ENCODE data around the gene TMUB2. TPM values are rescaled to one million over a fixed set of nuclear protein-coding genes. Genes with fewer than 3 reads are reported as not detected.
A peak's percentile ranks its signal among the peaks of the same experiment; 100 is the strongest.

Gene TMUB2
- total and polyA plus RNA-seq, 9 of the 15 experiments (the other 6 are each of a cell fraction or from before 2014, with no cell fraction given): 4.1 to 29.8 (median 16.3) TPM

DNA sequence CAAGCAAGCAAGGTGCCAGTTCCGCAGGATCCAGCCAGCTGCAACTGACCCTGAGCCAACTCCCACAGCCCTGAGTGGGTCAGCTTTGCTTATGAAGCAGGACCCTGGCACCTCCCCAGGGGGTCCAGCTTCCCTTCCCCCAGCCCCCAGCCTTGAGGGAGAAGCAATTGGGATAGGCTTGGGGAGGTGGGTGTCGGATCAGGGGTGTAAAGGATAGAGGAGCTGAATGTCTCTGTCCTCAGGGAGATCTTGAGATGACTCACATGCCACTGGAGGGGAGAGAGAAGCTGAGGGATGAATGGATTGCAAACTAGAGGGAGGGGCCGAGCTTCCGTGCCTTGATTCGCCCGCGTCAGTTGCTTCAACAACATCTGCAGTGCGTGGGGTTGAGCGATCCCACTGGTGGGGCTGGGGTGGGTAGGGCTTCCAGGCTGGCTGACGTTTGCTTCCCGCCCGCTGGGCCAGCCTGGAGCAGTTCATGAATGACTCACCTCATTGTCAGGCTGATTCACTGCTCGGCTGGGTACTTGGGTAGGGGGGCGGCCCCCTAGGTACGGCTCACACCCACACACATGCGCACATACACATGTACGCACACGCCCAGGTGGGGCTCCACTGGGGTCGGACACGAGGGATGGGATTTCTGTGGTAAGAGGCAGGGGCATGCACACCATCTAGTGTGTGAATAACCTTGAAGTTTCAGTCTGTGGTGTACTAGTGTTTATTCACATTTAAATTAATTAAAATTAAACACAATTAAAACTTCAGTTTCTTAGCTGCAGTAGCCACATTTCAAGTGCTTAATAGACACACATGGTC, 48.7 kb upstream of the TMUB2 start (continued):
- TF ChIP-seq, protein P1, sequence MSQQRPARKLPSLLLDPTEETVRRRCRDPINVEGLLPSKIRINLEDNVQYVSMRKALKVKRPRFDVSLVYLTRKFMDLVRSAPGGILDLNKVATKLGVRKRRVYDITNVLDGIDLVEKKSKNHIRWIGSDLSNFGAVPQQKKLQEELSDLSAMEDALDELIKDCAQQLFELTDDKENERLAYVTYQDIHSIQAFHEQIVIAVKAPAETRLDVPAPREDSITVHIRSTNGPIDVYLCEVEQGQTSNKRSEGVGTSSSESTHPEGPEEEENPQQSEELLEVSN (IDR thresholded peaks at IDR 0.05; ENCODE audit: borderline replicate concordance in 1 of 2, extremely low read depth in 1 of 2, insufficient read depth in 1 of 2, insufficient read length in 1 of 2, low read depth in 1 of 2, low read length in 1 of 2, poor library complexity in 1 of 2, severe bottlenecking in 1 of 2): peak; percentile 87 to 89
- TF ChIP-seq MBD2 (IDR thresholded peaks at IDR 0.05; ENCODE audit: borderline replicate concordance, low read depth) (peak; percentile 60; the same call in 1 of the 2 replicates), ZNF431 (CRISPR knock-in tag; IDR thresholded peaks at IDR 0.05) (peak; percentile 55; the same call in 1 of the 2 replicates), HDAC2 (IDR thresholded peaks at IDR 0.05) (peak; percentile 80), BHLHE40 (IDR thresholded peaks at IDR 0.05; ENCODE audit: low read length) (peak; percentile 11; the same call in 1 of the 2 replicates), ARID1B (IDR thresholded peaks at IDR 0.05) (peak; percentile 84), ZNF395 (CRISPR knock-in tag; IDR thresholded peaks at IDR 0.05) (no peak), DACH1 (IDR thresholded peaks at IDR 0.05; ENCODE audit: partially characterized antibody) (peak; percentile 75), SIN3A (IDR thresholded peaks at IDR 0.05; ENCODE audit: borderline replicate concordance in 2 of 2, control insufficient read depth in 1 of 2, low read depth in 2 of 2, low read length in 2 of 2) (0 out of 4 replicates have a peak, but pooled peaks of 1 of the 2 experiments have one; percentile 22), ETV6 (IDR thresholded peaks at IDR 0.05; ENCODE audit: borderline replicate concordance in 1 of 2, low read depth in 2 of 2, low read length in 1 of 2) (no peak), ETV6 (CRISPR knock-in tag; IDR thresholded peaks at IDR 0.05; ENCODE audit: borderline replicate concordance) (peak; percentile 83; the same call in 1 of the 2 replicates)
- TF ChIP-seq, protein P2, sequence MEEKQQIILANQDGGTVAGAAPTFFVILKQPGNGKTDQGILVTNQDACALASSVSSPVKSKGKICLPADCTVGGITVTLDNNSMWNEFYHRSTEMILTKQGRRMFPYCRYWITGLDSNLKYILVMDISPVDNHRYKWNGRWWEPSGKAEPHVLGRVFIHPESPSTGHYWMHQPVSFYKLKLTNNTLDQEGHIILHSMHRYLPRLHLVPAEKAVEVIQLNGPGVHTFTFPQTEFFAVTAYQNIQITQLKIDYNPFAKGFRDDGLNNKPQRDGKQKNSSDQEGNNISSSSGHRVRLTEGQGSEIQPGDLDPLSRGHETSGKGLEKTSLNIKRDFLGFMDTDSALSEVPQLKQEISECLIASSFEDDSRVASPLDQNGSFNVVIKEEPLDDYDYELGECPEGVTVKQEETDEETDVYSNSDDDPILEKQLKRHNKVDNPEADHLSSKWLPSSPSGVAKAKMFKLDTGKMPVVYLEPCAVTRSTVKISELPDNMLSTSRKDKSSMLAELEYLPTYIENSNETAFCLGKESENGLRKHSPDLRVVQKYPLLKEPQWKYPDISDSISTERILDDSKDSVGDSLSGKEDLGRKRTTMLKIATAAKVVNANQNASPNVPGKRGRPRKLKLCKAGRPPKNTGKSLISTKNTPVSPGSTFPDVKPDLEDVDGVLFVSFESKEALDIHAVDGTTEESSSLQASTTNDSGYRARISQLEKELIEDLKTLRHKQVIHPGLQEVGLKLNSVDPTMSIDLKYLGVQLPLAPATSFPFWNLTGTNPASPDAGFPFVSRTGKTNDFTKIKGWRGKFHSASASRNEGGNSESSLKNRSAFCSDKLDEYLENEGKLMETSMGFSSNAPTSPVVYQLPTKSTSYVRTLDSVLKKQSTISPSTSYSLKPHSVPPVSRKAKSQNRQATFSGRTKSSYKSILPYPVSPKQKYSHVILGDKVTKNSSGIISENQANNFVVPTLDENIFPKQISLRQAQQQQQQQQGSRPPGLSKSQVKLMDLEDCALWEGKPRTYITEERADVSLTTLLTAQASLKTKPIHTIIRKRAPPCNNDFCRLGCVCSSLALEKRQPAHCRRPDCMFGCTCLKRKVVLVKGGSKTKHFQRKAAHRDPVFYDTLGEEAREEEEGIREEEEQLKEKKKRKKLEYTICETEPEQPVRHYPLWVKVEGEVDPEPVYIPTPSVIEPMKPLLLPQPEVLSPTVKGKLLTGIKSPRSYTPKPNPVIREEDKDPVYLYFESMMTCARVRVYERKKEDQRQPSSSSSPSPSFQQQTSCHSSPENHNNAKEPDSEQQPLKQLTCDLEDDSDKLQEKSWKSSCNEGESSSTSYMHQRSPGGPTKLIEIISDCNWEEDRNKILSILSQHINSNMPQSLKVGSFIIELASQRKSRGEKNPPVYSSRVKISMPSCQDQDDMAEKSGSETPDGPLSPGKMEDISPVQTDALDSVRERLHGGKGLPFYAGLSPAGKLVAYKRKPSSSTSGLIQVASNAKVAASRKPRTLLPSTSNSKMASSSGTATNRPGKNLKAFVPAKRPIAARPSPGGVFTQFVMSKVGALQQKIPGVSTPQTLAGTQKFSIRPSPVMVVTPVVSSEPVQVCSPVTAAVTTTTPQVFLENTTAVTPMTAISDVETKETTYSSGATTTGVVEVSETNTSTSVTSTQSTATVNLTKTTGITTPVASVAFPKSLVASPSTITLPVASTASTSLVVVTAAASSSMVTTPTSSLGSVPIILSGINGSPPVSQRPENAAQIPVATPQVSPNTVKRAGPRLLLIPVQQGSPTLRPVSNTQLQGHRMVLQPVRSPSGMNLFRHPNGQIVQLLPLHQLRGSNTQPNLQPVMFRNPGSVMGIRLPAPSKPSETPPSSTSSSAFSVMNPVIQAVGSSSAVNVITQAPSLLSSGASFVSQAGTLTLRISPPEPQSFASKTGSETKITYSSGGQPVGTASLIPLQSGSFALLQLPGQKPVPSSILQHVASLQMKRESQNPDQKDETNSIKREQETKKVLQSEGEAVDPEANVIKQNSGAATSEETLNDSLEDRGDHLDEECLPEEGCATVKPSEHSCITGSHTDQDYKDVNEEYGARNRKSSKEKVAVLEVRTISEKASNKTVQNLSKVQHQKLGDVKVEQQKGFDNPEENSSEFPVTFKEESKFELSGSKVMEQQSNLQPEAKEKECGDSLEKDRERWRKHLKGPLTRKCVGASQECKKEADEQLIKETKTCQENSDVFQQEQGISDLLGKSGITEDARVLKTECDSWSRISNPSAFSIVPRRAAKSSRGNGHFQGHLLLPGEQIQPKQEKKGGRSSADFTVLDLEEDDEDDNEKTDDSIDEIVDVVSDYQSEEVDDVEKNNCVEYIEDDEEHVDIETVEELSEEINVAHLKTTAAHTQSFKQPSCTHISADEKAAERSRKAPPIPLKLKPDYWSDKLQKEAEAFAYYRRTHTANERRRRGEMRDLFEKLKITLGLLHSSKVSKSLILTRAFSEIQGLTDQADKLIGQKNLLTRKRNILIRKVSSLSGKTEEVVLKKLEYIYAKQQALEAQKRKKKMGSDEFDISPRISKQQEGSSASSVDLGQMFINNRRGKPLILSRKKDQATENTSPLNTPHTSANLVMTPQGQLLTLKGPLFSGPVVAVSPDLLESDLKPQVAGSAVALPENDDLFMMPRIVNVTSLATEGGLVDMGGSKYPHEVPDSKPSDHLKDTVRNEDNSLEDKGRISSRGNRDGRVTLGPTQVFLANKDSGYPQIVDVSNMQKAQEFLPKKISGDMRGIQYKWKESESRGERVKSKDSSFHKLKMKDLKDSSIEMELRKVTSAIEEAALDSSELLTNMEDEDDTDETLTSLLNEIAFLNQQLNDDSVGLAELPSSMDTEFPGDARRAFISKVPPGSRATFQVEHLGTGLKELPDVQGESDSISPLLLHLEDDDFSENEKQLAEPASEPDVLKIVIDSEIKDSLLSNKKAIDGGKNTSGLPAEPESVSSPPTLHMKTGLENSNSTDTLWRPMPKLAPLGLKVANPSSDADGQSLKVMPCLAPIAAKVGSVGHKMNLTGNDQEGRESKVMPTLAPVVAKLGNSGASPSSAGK (IDR thresholded peaks at IDR 0.05): peak; percentile 85

Data from K562 (cell line).